HG03558 (cell line): ENCODE measurements around the gene RGS7.
"Not testable (repeated sequence)": the region's sequence is repeated elsewhere in the genome, so short reads cannot be mapped to it uniquely, and the experiment has no call there.

ENCODE experiments used
- ATAC-seq: cut with Tn5 transposase; IDR thresholded peaks from one replicate; pipeline ENCODE4 v1.9.1; 2021; ENCODE audit warnings: moderate number of reproducible peaks; ENCODE audit not compliant: unreplicated experiment; ENCODE audit errors: extremely low read depth

RGS7 gene

DNA sequence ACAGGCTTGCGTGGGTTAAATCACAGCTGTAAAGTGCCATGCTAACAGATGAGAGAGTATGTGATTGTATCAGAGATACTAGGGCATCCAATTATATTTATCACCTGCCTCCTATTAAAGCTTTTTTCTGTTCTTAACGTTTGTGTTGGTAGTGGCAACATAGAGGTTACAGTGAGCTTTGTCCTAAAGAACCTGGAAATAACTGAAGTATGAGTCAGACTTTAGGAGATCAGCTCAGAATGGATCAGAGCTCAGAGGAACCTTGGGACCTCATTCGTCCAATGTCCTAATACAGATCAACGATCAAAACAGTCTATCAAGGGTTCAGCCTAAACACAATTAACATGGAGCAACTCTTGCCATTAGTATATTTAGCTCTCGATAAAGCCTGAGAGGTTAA, 81.0 kb downstream of the RGS7 start:
- no peak for ATAC-seq

DNA sequence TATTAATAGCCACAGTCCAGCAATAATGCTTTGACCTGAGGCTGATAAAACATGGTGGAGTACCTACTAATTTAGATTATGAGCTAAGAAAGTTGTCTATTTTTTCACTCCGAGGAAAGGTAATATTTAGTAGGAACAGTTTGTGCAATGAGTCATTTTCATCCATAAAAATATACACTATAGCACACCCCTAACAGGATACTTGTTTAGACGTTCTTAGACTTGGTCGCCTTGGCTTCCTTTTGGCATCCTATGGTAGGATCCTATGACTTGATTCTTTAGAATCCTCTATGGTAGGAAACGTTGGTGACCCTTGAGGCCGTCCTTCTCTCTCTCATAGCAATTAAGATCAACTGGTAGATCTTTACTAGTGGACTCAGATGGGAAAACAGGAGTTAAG, 81.8 kb downstream of the RGS7 start:
- no peak for ATAC-seq

DNA sequence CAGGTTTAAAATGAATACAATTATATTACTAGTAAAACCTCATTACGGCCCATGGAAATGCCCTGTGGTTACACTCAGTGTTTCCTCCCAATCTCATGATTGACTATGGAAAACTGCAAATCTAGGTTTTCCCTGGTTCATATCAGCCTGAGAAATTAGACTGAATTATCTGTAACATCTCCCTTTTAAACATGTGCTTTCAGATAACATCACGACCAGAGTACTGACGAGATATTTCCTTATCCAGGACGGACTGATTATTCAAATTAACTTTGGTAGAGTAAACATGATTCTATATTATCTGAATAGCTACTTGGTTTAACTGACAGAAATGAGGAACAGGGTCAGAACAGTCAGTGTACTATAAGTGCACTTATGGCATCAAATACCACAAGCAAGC, 82.3 kb downstream of the RGS7 start:
- ATAC-seq, result no peak

DNA sequence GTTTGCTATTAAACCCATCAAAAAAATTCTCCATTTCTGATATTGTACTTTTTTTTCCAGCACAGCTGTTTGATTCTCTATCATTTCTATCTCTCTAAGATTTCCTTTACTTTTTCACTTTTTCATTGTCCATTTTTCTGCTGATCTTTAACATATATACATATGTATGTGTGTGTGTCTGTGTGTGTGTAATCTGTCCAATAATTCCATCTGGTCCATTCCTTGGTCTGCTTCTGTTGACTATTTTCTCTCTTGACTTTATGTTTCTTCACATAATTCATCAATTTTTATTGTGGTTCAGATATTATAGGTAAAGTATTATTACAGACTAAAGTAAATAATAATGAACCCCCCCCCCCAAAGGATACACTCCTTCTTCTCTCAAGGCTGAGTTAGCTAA, 84.2 kb downstream of the RGS7 start:
- no peak for ATAC-seq

DNA sequence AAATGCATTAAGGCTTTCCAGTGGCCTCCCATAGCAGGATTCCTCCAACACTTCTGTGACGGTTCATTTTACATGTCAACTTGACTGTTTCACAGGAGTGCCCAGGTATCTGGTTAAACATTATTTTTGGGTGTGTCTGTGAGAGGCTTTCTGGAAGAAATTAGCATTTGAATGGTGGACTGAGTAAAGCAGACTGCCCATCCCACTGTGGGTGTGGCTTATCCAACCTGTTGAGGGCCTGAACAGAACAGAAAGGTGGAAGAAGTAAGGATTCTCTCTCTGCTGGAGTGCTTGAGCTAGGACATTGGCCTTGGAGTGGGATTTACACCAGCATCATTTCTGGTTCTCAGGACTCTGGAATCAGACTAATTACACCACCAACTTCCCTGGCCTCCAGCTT, 85.6 kb downstream of the RGS7 start:
- no peak for ATAC-seq

DNA sequence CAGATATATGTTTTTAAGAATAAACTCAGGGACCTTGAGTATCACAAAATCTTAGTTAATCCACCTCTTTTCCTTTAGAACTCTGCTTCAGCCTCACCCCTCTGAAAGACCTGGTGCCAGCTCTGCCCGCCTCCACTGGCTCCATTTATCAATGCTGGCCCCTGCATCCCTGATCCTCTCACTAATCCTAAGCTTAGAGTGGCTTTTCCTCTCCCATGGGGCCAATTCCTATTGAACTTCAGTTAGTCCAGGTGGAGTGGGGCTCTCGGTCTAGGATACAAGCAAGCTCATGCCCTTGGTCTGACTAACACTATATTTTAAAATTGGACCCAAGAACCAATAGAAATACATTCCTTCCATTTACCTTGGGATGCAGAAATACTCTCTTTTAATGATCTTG, 87.0 kb downstream of the RGS7 start:
- no peak for ATAC-seq

DNA sequence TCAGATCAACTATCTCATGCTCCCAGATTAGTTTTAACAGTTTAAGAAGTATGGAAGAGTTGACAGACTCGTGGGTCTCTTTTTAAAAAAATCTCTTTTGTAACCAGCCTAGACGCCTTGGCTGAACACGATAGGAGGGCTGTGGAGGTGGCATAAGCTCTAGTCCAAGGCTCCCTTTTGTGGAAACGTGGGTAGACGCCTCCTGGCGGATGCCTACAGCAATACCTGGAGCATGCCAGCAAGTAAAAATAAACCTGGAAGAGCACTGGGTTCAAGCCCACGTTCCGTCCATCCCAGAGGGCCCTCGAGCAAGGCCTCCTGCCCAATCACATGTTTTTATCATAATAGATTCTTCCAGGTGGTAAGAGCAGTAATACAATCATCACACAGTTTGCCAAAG, 87.9 kb downstream of the RGS7 start:
- no peak for ATAC-seq

DNA sequence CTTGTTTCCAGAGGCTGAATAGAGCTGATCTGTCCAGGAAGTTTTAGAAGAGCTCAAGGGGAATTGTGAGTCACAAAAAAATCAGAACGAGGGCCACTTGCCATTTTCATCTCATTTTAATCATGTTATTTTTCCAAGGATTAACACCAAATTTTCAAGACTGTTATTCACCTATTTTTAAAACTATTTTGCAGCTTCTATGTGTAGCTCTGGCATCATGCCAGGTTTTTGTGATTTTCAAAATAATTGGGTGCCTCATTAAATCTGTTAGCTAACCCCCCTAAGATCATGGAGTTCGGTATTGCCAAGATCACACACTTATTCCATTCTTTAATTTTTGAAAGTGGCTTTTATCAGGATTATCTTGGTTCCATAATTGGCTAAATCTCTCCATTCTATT, 90.9 kb downstream of the RGS7 start:
- ATAC-seq, result no peak

DNA sequence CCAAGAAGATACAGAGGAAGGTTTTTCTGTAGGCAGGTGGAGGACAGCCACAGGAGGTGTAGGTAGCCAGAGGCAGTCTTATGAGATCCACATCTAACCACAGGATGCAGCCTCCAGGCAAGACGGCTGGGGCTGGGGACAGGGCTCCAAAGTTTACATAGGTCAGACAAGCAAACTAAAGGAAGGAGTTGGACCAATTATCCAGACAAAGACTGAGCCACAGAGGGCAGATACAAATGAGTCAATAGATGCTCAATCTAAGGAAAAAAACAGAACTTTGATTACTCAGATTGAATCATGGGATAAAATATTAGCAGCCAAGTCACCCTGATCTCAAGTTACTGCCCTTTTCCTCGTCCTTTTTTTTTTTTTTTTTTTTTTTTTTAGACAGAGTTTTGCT, 91.6 kb downstream of the RGS7 start:
- ATAC-seq, result no peak

DNA sequence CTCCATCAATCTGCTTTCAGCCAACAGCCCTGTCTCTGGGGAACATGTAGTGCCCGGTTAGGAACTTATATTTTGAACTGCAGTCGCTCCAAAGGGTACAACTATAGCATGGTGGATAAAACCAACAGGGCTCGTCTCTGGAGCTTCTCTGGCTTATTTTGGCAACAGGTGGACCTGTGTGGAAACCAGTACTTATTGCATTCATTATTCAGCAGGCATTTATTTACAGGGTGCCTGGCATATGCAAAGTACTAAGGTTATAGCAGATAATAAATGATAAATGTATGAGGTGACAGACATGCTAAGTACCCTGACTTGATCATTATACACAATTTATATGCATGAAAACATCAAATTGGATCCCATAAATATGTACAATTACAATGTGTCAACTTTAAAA, 93.7 kb downstream of the RGS7 start:
- ATAC-seq, result no peak

DNA sequence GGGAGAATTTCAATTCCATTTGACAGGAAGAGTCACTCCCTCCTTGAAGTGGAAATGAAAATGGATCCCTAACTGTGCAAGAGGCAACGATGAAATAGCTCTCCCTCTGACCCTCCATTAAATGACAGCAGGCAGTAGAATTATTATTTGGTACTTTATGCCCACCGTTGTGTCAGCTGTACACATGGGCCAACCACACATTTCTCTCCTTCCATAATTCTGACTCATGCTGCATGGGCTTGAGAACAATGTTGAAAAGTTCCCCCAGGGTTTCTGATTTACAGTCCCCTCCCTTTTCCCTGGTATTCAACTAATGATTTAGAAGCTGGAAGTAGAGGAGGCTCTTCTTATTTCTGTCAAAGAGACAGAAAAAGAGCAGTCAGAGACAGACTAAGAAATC, 103.5 kb downstream of the RGS7 start:
- no peak for ATAC-seq

DNA sequence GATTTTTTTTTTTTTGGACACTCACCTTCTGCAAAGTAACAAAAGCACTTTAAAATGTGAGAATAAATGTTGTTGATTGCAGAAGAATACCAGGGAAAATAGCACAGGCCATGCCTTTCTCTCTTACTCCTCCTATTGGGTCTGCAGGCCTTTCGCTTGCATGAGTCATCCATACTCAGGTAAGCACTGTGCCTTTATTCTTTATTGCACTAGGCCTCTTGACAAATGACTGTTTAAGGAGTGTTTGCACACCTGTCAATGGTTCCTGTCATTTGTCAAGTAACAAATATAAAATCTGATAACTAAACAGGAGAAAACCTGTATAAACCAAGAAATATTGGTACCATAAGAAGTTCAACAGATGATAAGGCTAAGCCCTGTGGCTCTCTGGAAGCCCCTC, 106.5 kb downstream of the RGS7 start:
- ATAC-seq, result no peak

DNA sequence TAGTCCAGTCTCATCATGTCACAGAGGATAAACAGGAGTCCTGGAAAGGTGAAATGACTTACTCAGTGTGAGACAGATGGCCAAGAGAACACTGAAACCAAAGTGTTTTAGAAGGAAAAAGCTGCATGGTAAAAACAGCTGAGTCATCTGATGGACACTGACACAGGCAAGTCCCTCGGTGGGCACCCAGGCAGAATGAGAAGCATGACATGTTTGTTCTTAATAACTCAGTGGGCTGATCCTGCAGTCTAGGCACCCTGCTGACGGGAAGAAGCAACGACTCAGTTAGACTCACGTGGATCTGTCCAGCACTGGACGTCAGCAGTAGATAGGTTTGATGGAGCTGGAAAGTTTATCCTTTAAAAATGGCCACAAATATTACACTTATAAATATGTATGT, 116.9 kb downstream of the RGS7 start:
- no peak for ATAC-seq

DNA sequence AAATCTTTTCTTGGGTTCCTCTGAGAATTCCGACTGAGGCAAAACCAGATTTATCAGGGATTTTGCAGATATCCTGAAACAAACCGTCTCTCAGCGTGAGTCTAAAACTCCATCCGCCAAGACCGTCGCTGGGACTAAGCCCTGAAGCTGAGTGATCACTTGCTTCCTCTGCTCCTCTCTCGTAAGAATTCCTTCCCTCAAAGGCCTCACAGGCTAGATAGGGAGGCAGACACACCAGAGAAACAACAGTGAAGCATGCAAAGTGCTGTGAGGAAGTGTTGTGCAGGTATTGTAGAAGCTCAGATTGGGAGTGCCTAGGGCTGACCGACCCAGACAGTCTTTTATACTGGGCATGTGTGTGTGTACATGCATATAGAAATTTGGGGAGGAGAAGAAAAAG, 119.1 kb downstream of the RGS7 start:
- ATAC-seq, result no peak

DNA sequence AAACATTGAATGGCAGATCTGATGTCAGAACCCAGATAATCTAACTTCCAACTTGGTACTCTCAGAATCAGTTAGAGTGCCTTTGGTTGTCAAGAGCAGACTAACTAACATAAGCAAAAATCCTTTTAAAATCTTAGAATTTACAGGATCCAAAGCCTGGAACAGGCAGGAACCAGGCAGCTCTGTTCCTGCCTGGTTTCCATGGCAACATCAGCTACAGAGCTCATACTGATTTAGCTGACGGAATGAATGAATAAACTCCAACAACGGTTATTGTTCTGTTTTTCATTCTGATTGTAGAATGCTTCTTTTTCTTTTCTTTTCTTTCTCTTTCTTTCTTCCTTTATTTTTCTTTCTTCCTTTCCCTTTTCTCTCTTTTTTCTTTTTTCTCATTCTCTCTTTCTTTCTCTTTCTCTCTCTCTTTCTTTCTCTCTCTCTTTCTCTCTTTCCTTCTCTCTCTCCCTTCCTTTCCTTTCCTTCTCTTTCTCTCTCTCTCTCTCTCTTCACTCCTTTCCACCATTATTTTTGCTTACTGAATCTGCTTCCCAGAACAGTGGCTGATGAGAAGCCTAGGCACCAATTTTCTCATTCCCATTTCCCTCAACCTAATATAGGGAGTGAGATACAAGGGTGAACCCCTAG, 121.6 kb downstream of the RGS7 start:
- no peak for ATAC-seq

DNA sequence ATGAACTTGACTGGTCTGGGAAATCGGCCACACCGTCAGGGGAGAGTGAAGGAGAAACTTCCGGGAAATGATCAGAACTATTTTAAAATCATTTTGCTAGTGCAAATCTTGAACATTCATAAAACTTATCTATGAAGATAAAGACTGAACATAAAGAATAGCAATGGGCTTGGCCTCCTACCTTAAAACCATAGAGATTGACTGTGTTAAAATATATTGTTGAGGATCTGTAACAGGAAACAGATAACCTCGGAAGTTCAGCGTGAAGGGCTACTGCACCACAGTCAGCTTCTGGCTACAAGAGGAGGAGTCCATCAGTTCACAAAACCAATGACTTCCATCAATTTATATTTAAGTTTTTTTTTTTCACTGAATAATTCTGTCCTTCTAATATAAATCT, 127.3 kb downstream of the RGS7 start:
- no peak for ATAC-seq

DNA sequence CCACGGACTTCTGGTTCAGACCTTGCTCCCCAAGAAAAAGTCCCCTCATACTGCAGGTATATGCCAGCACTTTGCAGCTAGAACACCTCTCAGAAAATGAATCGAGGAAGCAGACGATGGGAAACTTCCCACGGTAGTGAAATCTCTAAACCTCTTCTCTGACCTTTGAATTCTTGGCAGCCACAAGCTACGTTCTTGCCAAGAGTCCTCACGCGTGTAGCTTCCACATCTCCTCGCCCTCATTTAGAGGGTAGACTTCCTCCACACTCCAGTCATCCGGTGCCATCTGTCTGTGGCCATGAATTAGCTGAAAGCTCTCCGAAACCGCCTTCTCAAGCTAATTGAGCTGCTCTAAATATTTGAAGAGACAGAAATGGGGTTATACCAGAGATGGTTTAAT, 127.8 kb downstream of the RGS7 start:
- no peak for ATAC-seq

DNA sequence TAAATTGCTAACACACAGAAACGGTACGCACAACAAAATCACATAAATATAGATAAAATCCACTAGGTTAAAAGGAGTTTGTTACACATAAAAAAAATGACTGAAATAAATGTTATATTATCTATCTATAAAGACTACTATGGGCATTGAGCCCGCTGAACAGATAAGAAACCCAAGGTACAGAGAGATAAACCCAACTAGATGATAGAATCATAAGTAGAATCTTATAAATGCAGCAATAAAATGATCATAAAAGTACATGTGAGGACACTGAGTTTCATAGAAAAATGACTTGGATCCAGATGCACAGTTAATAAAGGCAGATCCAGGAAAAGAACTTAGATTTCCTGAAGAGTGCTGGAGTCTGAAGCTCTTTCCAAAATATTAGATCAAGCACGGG, 128.7 kb downstream of the RGS7 start:
- no peak for ATAC-seq

DNA sequence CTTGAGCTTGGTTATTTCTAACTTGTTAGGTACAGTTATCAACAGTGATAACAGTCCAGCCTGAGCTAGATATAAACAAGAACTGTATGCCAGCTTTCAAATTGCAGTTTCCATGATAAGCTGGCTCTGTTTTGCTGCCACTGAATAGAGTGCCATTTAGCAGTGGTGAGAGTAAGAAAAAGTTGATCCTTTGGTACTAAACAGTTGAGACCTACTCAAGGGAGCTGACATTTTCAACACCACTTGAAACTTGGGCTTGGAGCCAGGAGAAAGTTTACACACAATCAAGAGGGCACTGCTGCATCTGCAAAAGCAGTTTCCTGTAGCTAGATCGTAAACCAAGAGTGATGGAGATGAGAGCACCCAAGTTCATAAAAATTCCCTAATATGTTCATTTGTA, 131.3 kb downstream of the RGS7 start:
- ATAC-seq, result no peak

DNA sequence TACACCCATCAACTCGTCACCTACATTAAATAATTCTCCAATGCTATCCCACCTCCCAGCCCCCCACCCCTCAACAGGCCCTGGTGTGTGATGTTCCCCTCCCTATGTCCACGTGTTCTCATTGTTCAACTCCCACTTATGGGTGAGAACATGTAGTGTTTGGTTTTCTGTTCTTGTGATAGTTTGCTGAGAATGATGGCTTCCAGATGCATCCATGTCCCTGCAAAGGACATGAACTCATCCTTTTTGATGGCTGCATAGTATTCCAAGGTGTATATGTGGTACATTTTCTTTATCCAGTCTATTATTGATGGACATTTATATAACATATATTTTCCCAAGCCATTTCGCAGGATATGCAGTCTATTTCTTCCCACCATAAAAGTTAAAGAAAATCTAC, 132.8 kb downstream of the RGS7 start:
- not testable (repeated sequence) for ATAC-seq

DNA sequence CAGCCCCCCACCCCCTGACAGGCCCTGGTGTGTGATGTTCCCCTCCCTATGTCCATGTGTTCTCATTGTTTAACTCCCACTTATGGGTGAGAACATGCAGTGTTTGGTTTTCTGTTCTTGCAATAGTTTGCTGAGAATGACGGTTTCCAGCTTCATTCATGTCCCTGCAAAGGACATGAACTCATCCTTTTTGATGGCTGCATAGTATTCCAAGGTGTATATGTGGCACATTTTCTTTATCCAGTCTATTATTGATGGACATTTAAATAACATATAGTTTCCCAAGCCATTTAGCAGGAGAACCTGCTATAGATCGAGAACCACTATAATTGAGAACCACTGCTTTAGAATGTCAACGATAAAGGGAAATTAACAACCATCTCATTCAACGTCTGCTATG, 134.2 kb downstream of the RGS7 start:
- ATAC-seq, result not testable (repeated sequence)

DNA sequence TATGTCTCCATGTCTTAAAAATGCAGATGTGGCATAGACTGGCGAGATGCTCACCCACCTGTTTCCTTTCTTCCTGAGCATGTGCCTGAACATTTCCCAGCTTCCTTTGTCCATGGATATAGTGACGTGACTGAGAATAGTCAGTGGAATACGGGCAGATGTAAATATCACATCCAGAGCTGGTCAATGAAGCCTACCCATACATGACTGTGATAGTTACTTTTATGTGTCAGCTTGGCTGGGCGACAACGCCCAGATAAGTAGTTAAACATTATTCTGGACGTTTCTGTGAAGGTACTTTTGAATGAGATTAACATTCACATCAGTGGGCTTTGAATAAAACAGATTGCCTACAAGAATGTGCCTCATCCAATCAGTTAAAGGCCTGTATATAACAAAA, 135.7 kb downstream of the RGS7 start:
- no peak for ATAC-seq

DNA sequence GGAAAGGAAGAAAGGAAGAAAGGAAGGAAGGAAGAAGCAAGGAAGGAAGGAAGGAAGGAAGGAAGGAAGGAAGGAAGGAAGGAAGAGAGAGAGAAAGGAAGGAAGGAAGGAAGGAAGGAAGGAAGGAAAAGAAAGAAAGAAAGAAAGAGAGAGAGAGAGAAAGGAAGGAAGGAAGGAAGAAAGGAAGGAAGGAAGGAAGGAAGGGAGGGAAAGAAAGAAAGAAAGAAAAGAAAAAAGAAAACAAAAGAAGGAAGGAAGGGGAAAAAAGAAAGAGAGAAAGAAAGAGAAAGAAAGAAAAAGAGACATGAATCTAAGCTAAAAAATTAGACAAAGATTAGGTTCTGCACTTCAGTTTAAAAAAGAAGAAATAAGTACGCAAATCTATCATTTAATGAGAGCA, 136.1 kb downstream of the RGS7 start:
- not testable (repeated sequence) for ATAC-seq
